H1 (cell line): ENCODE data around the gene CTNNA3. TPM values are rescaled to one million over a fixed set of nuclear protein-coding genes. Genes with fewer than 3 reads are reported as not detected.

ENCODE experiments used
- CTCF ChIA-PET: fragments of 300-600 bp; sonication (Branson Sonifier 250); formaldehyde crosslinking; loops from one replicate; lab custom pipeline; 2021; ENCODE audit not compliant: partially characterized antibody; lab: Charles Lee
- POLR2A ChIA-PET: fragments of 300-600 bp; sonication (Branson Sonifier 250); formaldehyde crosslinking; loops from one replicate; lab custom pipeline; 2021; ENCODE audit warnings: inconsistent platforms; ENCODE audit not compliant: partially characterized antibody; lab: Charles Lee
- DNase-seq, 2 experiments: peaks; one replicate each; pipeline versions ENCODE4 v3.0.0 to v3.0.0-alpha.2; 2010 to 2022; ENCODE audit warnings: low spot score in 2 of 2, low read depth in 1 of 2, mixed read lengths in 1 of 2
- FAIRE-seq: peaks from 2 replicates; lab custom pipeline; 2011; peaks lifted over from hg19 to GRCh38; lab: Jason Lieb, UNC
- H2AFZ ChIP-seq: 2 replicates; pipeline ENCODE4 v1.8.1; 2012; ENCODE audit warnings: low read length, inconsistent platforms
- H2AK5ac ChIP-seq: 2 replicates; pipeline ENCODE4 v1.6.1; 2013; ENCODE audit warnings: low read depth, low read length
- H2BK120ac ChIP-seq: replicated peaks from 2 replicates; pipeline ENCODE3; 2013; ENCODE audit warnings: low read depth, low read length, inconsistent platforms
- H2BK12ac ChIP-seq: 2 replicates; pipeline ENCODE4 v1.6.1; 2013; ENCODE audit warnings: low read depth, low read length
- H2BK15ac ChIP-seq: 2 replicates; pipeline ENCODE4 v1.6.1; 2013; ENCODE audit warnings: low read length
- H2BK20ac ChIP-seq: 2 replicates; pipeline ENCODE4 v1.6.1; 2013; ENCODE audit warnings: low read length
- H2BK5ac ChIP-seq: 2 replicates; pipeline ENCODE4 v1.6.1; 2013; ENCODE audit warnings: low read depth, low read length
- H3K14ac ChIP-seq: 2 replicates; pipeline ENCODE4 v1.6.1; 2013; ENCODE audit warnings: inconsistent platforms; ENCODE audit not compliant: insufficient read length
- H3K18ac ChIP-seq: 2 replicates; pipeline ENCODE4 v1.6.1; 2013; ENCODE audit warnings: low read length; ENCODE audit errors: extremely low read depth
- H3K23ac ChIP-seq: 2 replicates; pipeline ENCODE4 v1.6.1; 2013; ENCODE audit warnings: inconsistent platforms; ENCODE audit not compliant: insufficient read length
- H3K23me2 ChIP-seq: 2 replicates; pipeline ENCODE4 v1.6.1; 2013; ENCODE audit warnings: low read depth, low read length
- H3K27ac ChIP-seq: 2 replicates; pipeline ENCODE4 v1.6.1; 2011; ENCODE audit warnings: low read depth, low read length, inconsistent platforms
- H3K27me3 ChIP-seq, 4 experiments: replicated peaks in 1 of 4; 1 replicate in 1 of 4; 2 replicates in 3 of 4; pipeline versions ENCODE4 v1.6.1 to v1.8.1; 2011 to 2013; ENCODE audit warnings: low read length in 3 of 4, mild to moderate bottlenecking in 3 of 4, inconsistent platforms in 2 of 4, mixed read lengths in 2 of 4, moderate library complexity in 1 of 4; ENCODE audit not compliant: control insufficient read depth in 3 of 4, insufficient read depth in 3 of 4; ENCODE audit errors: extremely low read depth in 1 of 4
- H3K36me3 ChIP-seq, 4 experiments: 2 replicates each; pipeline versions ENCODE4 v1.6.1 to v1.8.1; 2011 to 2013; ENCODE audit warnings: mild to moderate bottlenecking in 4 of 4, low read length in 3 of 4, moderate library complexity in 2 of 4, control low read depth in 1 of 4, inconsistent platforms in 1 of 4; ENCODE audit not compliant: insufficient read depth in 4 of 4, control insufficient read depth in 2 of 4
- H3K4ac ChIP-seq: replicated peaks from 2 replicates; pipeline ENCODE3; 2013; ENCODE audit warnings: low read length, low read depth, mixed read lengths, inconsistent platforms; ENCODE audit not compliant: insufficient read length
- H3K4me1 ChIP-seq, 4 experiments: replicated peaks in 1 of 4; 1 replicate in 1 of 4; 2 replicates in 3 of 4; pipeline versions ENCODE4 v1.6.1 to v1.8.1; 2011 to 2013; ENCODE audit warnings: low read length in 3 of 4, inconsistent platforms in 2 of 4, mixed read lengths in 1 of 4; ENCODE audit not compliant: insufficient read depth in 4 of 4, control insufficient read depth in 3 of 4
- H3K4me2 ChIP-seq, 2 experiments: 2 replicates each; pipeline versions ENCODE4 v1.6.1 to v1.8.1; 2011 to 2013; ENCODE audit warnings: low read depth in 2 of 2, low read length in 2 of 2, control low read depth in 1 of 2, inconsistent platforms in 1 of 2, mild to moderate bottlenecking in 1 of 2; ENCODE audit not compliant: insufficient read depth in 1 of 2
- H3K4me3 ChIP-seq, 4 experiments: fragments of 200-600, 300-600 bp in 1 of 4; sonication (generic), shearing (Covaris generic), sonication (Bioruptor Twin) in 1 of 4; 2 replicates each; pipeline versions ENCODE4 v1.5.1 to v1.8.1; 2011 to 2016; ENCODE audit warnings: low read length in 4 of 4, low read depth in 3 of 4, control low read depth in 2 of 4, inconsistent platforms in 2 of 4, mild to moderate bottlenecking in 2 of 4, mixed read lengths in 1 of 4, moderate library complexity in 1 of 4; ENCODE audit not compliant: insufficient read depth in 2 of 4; ENCODE audit errors: extremely low read depth in 1 of 4
- H3K56ac ChIP-seq: replicated peaks from 2 replicates; pipeline ENCODE3; 2013; ENCODE audit warnings: low read depth, mild to moderate bottlenecking, mixed read lengths, low read length, inconsistent platforms; ENCODE audit not compliant: insufficient read length
- H3K79me1 ChIP-seq: 2 replicates; pipeline ENCODE4 v1.6.1; 2013; ENCODE audit warnings: low read depth, low read length, control low read depth
- H3K79me2 ChIP-seq, 2 experiments: 2 replicates each; pipeline versions ENCODE4 v1.6.1 to v1.8.1; 2012 to 2013; ENCODE audit warnings: low read length in 2 of 2, mild to moderate bottlenecking in 2 of 2, inconsistent platforms in 1 of 2; ENCODE audit not compliant: insufficient read depth in 2 of 2, control insufficient read depth in 1 of 2
- H3K9ac ChIP-seq, 4 experiments: replicated peaks in 1 of 4; 1 replicate in 1 of 4; 2 replicates in 3 of 4; pipeline versions ENCODE4 v1.6.1 to v1.8.1; 2011 to 2013; ENCODE audit warnings: low read depth in 3 of 4, low read length in 3 of 4, control low read depth in 2 of 4, mild to moderate bottlenecking in 2 of 4, moderate library complexity in 2 of 4, inconsistent platforms in 1 of 4; ENCODE audit errors: extremely low read depth in 1 of 4
- H3K9me3 ChIP-seq, 2 experiments: 2 replicates each; pipeline versions ENCODE4 v1.6.1 to v1.8.1; 2012 to 2013; ENCODE audit warnings: mild to moderate bottlenecking in 2 of 2, moderate library complexity in 2 of 2, control low read depth in 1 of 2, inconsistent platforms in 1 of 2, low read depth in 1 of 2, low read length in 1 of 2, mixed read lengths in 1 of 2; ENCODE audit not compliant: insufficient read depth in 2 of 2
- H4K20me1 ChIP-seq, 2 experiments: replicated peaks in 1 of 2; 2 replicates each; pipeline versions ENCODE3 to v1.8.1; 2011 to 2013; ENCODE audit warnings: inconsistent platforms in 2 of 2, low read length in 2 of 2, mild to moderate bottlenecking in 1 of 2; ENCODE audit not compliant: insufficient read depth in 2 of 2, control insufficient read depth in 1 of 2
- H4K5ac ChIP-seq: 2 replicates; pipeline ENCODE4 v1.6.1; 2013; ENCODE audit warnings: low read length, low read depth, mixed read lengths, inconsistent platforms; ENCODE audit not compliant: insufficient read length
- H4K8ac ChIP-seq: 2 replicates; pipeline ENCODE4 v1.8.0; 2013; ENCODE audit warnings: mild to moderate bottlenecking, moderate library complexity, low read length, inconsistent platforms; ENCODE audit not compliant: insufficient read depth; ENCODE audit errors: extremely low read depth
- H4K91ac ChIP-seq: replicated peaks from 2 replicates; pipeline ENCODE3; 2013; ENCODE audit warnings: low read length, mixed read lengths, inconsistent platforms; ENCODE audit not compliant: insufficient read length
- BRCA1 ChIP-seq: IDR thresholded peaks from 2 replicates; pipeline ENCODE4 v1.6.1; 2012; ENCODE audit warnings: low read depth, low read length, improper control_type of control experiment
- CTBP2 ChIP-seq: IDR thresholded peaks from 2 replicates; pipeline ENCODE4 v1.7.0; 2011; ENCODE audit warnings: borderline replicate concordance, mild to moderate bottlenecking, moderate library complexity, mixed read lengths, low read length; ENCODE audit not compliant: insufficient read depth, insufficient read length
- HDAC2 ChIP-seq, 2 experiments: fragments of 300-600 bp in 1 of 2; sonication (generic) in 1 of 2; IDR thresholded peaks; 2 replicates each; pipeline ENCODE4 v1.6.1; 2011 to 2012; ENCODE audit warnings: low read depth in 2 of 2, low read length in 2 of 2, mild to moderate bottlenecking in 2 of 2, moderate library complexity in 2 of 2, borderline replicate concordance in 1 of 2, inconsistent platforms in 1 of 2
- HDAC6 ChIP-seq: IDR thresholded peaks from one replicate; pipeline ENCODE4 v1.7.1; 2012; ENCODE audit warnings: low read depth, mild to moderate bottlenecking, inconsistent platforms, low read length, moderate library complexity
- JUND ChIP-seq: IDR thresholded peaks from 2 replicates; pipeline ENCODE4 v1.6.1; 2011; ENCODE audit warnings: mild to moderate bottlenecking, improper control_type of control experiment, low read length
- KDM1A ChIP-seq: fragments of 200-600, 300-600 bp; sonication (generic); IDR thresholded peaks from 2 replicates; pipeline ENCODE4 v1.7.1; 2016; ENCODE audit warnings: mild to moderate bottlenecking, low read length, borderline replicate concordance
- KDM5A ChIP-seq: fragments of 200-600 bp; IDR thresholded peaks from 2 replicates; pipeline ENCODE4 v1.7.1; 2012; ENCODE audit warnings: mild to moderate bottlenecking, low read length, inconsistent platforms, mixed read lengths
- POLR2A ChIP-seq, 2 experiments: IDR thresholded peaks; 1 replicate in 1 of 2; 2 replicates in 1 of 2; pipeline ENCODE4 v1.6.1; 2011; ENCODE audit warnings: low read depth in 2 of 2, low read length in 2 of 2, mild to moderate bottlenecking in 2 of 2; ENCODE audit errors: control extremely low read depth in 1 of 2
- POLR2AphosphoS5 ChIP-seq: IDR thresholded peaks from 2 replicates; pipeline ENCODE4 v1.6.1; 2011; ENCODE audit warnings: low read depth, low read length
- SP4 ChIP-seq: IDR thresholded peaks from 2 replicates; pipeline ENCODE4 v1.6.1; 2012; ENCODE audit warnings: low read length, inconsistent platforms
- TAF7 ChIP-seq: optimal IDR thresholded peaks from 2 replicates; pipeline ENCODE3; 2011; ENCODE audit warnings: low read depth, mild to moderate bottlenecking, inconsistent platforms, low read length, moderate library complexity, borderline replicate concordance
- WGBS, 2 experiments: shearing (Covaris generic) in 1 of 2; methylation state at CpG; one replicate each; pipeline versions ENCODE4 v1.1.6 to v1.1.7; 2013 to 2015; ENCODE audit warnings: low lambda C conversion rate in 2 of 2, mixed read lengths in 2 of 2, inconsistent platforms in 1 of 2, low coverage in 1 of 2, missing lambda C conversion rate in 1 of 2; ENCODE audit not compliant: insufficient replicate concordance in 2 of 2, insufficient coverage in 1 of 2, insufficient read length in 1 of 2; ENCODE audit errors: extremely low coverage in 1 of 2, missing lambda C conversion rate in 1 of 2; 5-methylcytosine and 5-hydroxymethylcytosine counted together
- polyA plus RNA-seq, 7 experiments: library from polyadenylated mRNA; depleted of rRNA in 3 of 7; stranded (reverse) in 5 of 7; unstranded in 2 of 7; fragments of >200 nt in 5 of 7; fragments of 200-250 nt in 2 of 7; gene quantifications; 1 replicate in 5 of 7; 2 replicates in 1 of 7; 4 replicates in 1 of 7; pipeline versions ENCODE4 v1.2.1 to v1.2.3, GENCODE V29; 2011 to 2013; ENCODE audit warnings: missing spikeins in 2 of 7, mixed read lengths in 2 of 7
- total RNA-seq: library from RNA; stranded (reverse); fragmentation: NEBNext Ultra II Directional; extraction: Animal tissue kit (Norgen Biotek cat#: 25700); gene quantifications from 2 replicates; pipeline ENCODE4 v1.2.1, GENCODE V29; 2021
- TF ChIP-seq, protein P1 (sequence below): IDR thresholded peaks from 2 replicates; pipeline ENCODE4 v1.6.1; 2012; ENCODE audit warnings: inconsistent platforms

CTNNA3 gene
- total and polyA plus RNA-seq, 2 of the 8 experiments (the other 6 are each of a cell fraction or from before 2014, with no cell fraction given) = 1.3 to 1.5 TPM

DNA sequence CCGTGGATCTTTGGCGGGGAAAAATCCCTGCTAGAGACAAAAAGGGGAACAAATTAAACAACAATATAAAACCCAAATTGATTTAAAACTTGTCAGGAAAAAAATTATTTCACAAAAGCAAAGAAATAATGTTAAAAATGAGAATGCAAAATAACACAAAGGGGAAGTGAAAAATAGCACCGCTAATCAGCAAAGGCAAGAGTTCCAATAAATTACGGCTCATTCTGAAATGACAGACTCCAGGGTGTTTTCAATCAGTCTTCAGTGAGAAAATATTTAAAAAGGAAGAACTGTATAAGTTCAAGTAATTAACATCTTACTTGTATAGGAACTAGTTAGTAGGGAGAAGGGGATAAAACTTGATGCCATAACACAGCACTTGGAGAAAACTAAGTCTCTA lies 433.3 kb downstream of the CTNNA3 start:
- POLR2A ChIA-PET = no interaction called here
- TF ChIP-seq KDM1A = no peak
- no peak for TF ChIP-seq POLR2AphosphoS5
- TF ChIP-seq CTBP2 = no peak
- TF ChIP-seq, protein P1, sequence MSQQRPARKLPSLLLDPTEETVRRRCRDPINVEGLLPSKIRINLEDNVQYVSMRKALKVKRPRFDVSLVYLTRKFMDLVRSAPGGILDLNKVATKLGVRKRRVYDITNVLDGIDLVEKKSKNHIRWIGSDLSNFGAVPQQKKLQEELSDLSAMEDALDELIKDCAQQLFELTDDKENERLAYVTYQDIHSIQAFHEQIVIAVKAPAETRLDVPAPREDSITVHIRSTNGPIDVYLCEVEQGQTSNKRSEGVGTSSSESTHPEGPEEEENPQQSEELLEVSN = no peak
- no peak for TF ChIP-seq KDM5A
- no peak for TF ChIP-seq HDAC2 (IDR thresholded peaks at IDR 0.05; ENCODE audit: borderline replicate concordance in 1 of 2, low read depth in 2 of 2, low read length in 2 of 2)
- no peak for TF ChIP-seq SP4
- TF ChIP-seq POLR2A (IDR thresholded peaks at IDR 0.05; ENCODE audit: control extremely low read depth in 1 of 2, low read depth in 2 of 2, low read length in 2 of 2) = no peak
- TF ChIP-seq JUND = no peak
- no peak for TF ChIP-seq HDAC6
- TF ChIP-seq TAF7 = no peak
- no peak for TF ChIP-seq BRCA1

More for the DNA sequence above, 433.3 kb downstream of the CTNNA3 start:
- Histone ChIP-seq H2BK120ac (no peak overlapping the region), H3K36me3 (no peaks in the 10 kb centered on the region), H3K4me2 (no peak overlapping the region), H3K9ac (no peak overlapping the region), H3K27ac (no peak overlapping the region), H4K5ac (no peak overlapping the region), H3K79me1 (no peaks in the 10 kb centered on the region), H3K79me2 (no peaks in the 10 kb centered on the region), H3K18ac (no peak overlapping the region), H4K20me1 (no peaks in the 10 kb centered on the region), H3K4me3 (no peak overlapping the region), H2BK5ac (no peak overlapping the region), H2BK20ac (no peak overlapping the region), H3K56ac (no peak overlapping the region), H3K9me3 (no peaks in the 10 kb centered on the region), H3K4ac (no peak overlapping the region), H2AK5ac (no peak overlapping the region), H4K91ac (no peak overlapping the region), H3K23me2 (no peaks in the 10 kb centered on the region), H3K14ac (no peak overlapping the region), H2AFZ (no peak overlapping the region), H4K8ac (no peak overlapping the region), H2BK15ac (no peak overlapping the region), H3K27me3 (no peaks in the 10 kb centered on the region), H3K23ac (no peak overlapping the region), H2BK12ac (no peak overlapping the region), H3K4me1 (no peaks in the 10 kb centered on the region; a peak in 1 of 7 replicates)
- FAIRE-seq (no peak), DNase-seq (no peak)
- 93% methylated on average over 4 of the region's 4 CpGs; no CpG with 5 or more reads in 1 of the 2 experiments for WGBS, 2 experiments
- CTCF ChIA-PET = interaction anchor here (1.6 kb wide), 1 partner anchor 43 kb away, joined by 3 read pairs; no protein-coding TSS in a partner anchor
